CD14-positive monocyte (primary cell): Measurements from ENCODE around the gene SART3. TPM values are rescaled to one million over a fixed set of nuclear protein-coding genes. Genes with fewer than 3 reads are reported as not detected.
A peak's percentile ranks its signal among the peaks of the same experiment; 100 is the strongest.

Experiments used
- DNase-seq, 3 donors: peaks; one replicate each; pipeline ENCODE4 v3.0.0-alpha.2; 2011 to 2022
- H2AFZ ChIP-seq: 2 replicates; pipeline ENCODE4 v1.6.0; 2012; ENCODE audit warnings: mild to moderate bottlenecking, low read depth, low read length, inconsistent platforms; ENCODE audit not compliant: insufficient read depth, poor library complexity, severe bottlenecking
- H3K27ac ChIP-seq, 2 donors: 1 replicate in 1 of 2; 2 replicates in 1 of 2; pipeline ENCODE4 v1.5.1; 2012 to 2013; ENCODE audit warnings: low read length in 2 of 2, control low read depth in 1 of 2, inconsistent platforms in 1 of 2, low read depth in 1 of 2, mild to moderate bottlenecking in 1 of 2
- H3K27me3 ChIP-seq, 2 donors: one replicate each; pipeline versions ENCODE4 v1.6.0 to v1.6.1; 2011 to 2013; ENCODE audit warnings: low read length in 2 of 2; ENCODE audit not compliant: control insufficient read depth in 2 of 2, insufficient read depth in 2 of 2
- H3K36me3 ChIP-seq, 2 donors: replicated peaks in 1 of 2; 1 replicate in 1 of 2; 2 replicates in 1 of 2; pipeline versions ENCODE4 v1.5.1 to v1.6.1; 2012 to 2013; ENCODE audit warnings: low read length in 2 of 2, control low read depth in 1 of 2, inconsistent platforms in 1 of 2, mild to moderate bottlenecking in 1 of 2; ENCODE audit not compliant: insufficient read depth in 2 of 2, control insufficient read depth in 1 of 2
- H3K4me1 ChIP-seq, 2 donors: 1 replicate in 1 of 2; 2 replicates in 1 of 2; pipeline versions ENCODE4 v1.5.1 to v1.6.1; 2012 to 2013; ENCODE audit warnings: low read length in 2 of 2, control low read depth in 1 of 2, inconsistent platforms in 1 of 2, mild to moderate bottlenecking in 1 of 2, moderate library complexity in 1 of 2; ENCODE audit not compliant: insufficient read depth in 2 of 2, control insufficient read depth in 1 of 2
- H3K4me2 ChIP-seq: replicated peaks from 2 replicates; pipeline ENCODE3; 2012; ENCODE audit warnings: low read length, moderate library complexity, mild to moderate bottlenecking; ENCODE audit not compliant: poor library complexity, severe bottlenecking; ENCODE audit errors: extremely low read depth
- H3K4me3 ChIP-seq, 3 experiments: fragments of 200-600 bp in 1 of 3; sonication (generic) in 1 of 3; replicated peaks in 1 of 3; 1 replicate in 2 of 3; 2 replicates in 1 of 3; pipeline ENCODE4 v1.5.1; 2011 to 2013; ENCODE audit warnings: low read length in 3 of 3, mild to moderate bottlenecking in 3 of 3, control low read depth in 2 of 3, low read depth in 2 of 3, inconsistent platforms in 1 of 3, moderate library complexity in 1 of 3
- H3K79me2 ChIP-seq: 2 replicates; pipeline ENCODE4 v1.6.0; 2012; ENCODE audit warnings: mild to moderate bottlenecking, control low read depth, inconsistent platforms, low read length, moderate library complexity; ENCODE audit not compliant: insufficient read depth
- H3K9ac ChIP-seq: 2 replicates; pipeline ENCODE4 v1.6.0; 2017; ENCODE audit warnings: low read length, mild to moderate bottlenecking; ENCODE audit not compliant: insufficient read depth, poor library complexity, severe bottlenecking
- H3K9me3 ChIP-seq, 2 donors: replicated peaks in 1 of 2; 1 replicate in 1 of 2; 2 replicates in 1 of 2; pipeline versions ENCODE4 v1.5.1 to v1.6.1; 2012 to 2013; ENCODE audit warnings: low read length in 2 of 2, control low read depth in 1 of 2; ENCODE audit not compliant: control insufficient read depth in 1 of 2, insufficient read depth in 1 of 2
- H4K20me1 ChIP-seq: 2 replicates; pipeline ENCODE4 v1.6.0; 2012; ENCODE audit warnings: mild to moderate bottlenecking, low read length, control low read depth, moderate library complexity; ENCODE audit not compliant: insufficient read depth
- H3K27ac Mint-ChIP-seq, 7 donors: one replicate each; pipeline ENCODE4 v1.8.0; 2020; ENCODE audit warnings: mild to moderate bottlenecking in 7 of 7, mixed read lengths in 7 of 7, moderate library complexity in 6 of 7, inconsistent platforms in 2 of 7
- H3K27me3 Mint-ChIP-seq, 3 donors: one replicate each; pipeline ENCODE4 v1.8.0; 2021 to 2022; ENCODE audit warnings: low read depth in 3 of 3, mild to moderate bottlenecking in 3 of 3, mixed read lengths in 3 of 3, moderate library complexity in 3 of 3, inconsistent platforms in 1 of 3
- H3K36me3 Mint-ChIP-seq, 2 donors: one replicate each; pipeline ENCODE4 v1.8.0; 2020; ENCODE audit warnings: mixed read lengths in 2 of 2, inconsistent platforms in 1 of 2, mild to moderate bottlenecking in 1 of 2
- H3K4me1 Mint-ChIP-seq: one replicate; pipeline ENCODE4 v1.8.0; 2020; ENCODE audit warnings: mild to moderate bottlenecking, mixed read lengths
- H3K4me3 Mint-ChIP-seq, 2 donors: one replicate each; pipeline ENCODE4 v1.8.0; 2020; ENCODE audit warnings: mild to moderate bottlenecking in 2 of 2, mixed read lengths in 2 of 2, moderate library complexity in 1 of 2
- H3K9me3 Mint-ChIP-seq, 7 donors: one replicate each; pipeline ENCODE4 v1.8.0; 2020 to 2022; ENCODE audit warnings: mixed read lengths in 7 of 7, mild to moderate bottlenecking in 6 of 7, moderate library complexity in 6 of 7, inconsistent platforms in 2 of 7
- WGBS: methylation state at CpG from one replicate; pipeline ENCODE4 v1.1.5; 2013; ENCODE audit warnings: missing lambda C conversion rate; ENCODE audit not compliant: insufficient coverage; 5-methylcytosine and 5-hydroxymethylcytosine counted together
- intact Hi-C, 2 donors: fragments of 100-400 bp; cut with micrococcal nuclease; formaldehyde crosslinking; loops; one replicate each; pipeline versions ENCODE4 v1.15.0 to v1.15.1; 2023
- polyA plus RNA-seq, 3 donors: library from polyadenylated mRNA; depleted of rRNA in 1 of 3; unstranded in 2 of 3; stranded (reverse) in 1 of 3; fragments of 300-500 nt in 2 of 3; fragments of >200 nt in 1 of 3; fragmentation: Illumina TruSeq in 2 of 3; gene quantifications; 1 replicate in 2 of 3; 2 replicates in 1 of 3; pipeline ENCODE4 v1.2.3, GENCODE V29; 2012 to 2021
- TF ChIP-seq, protein P1 (sequence below): fragments of 200-600 bp; IDR thresholded peaks from one replicate; pipeline ENCODE4 v1.8.0; 2022; ENCODE audit warnings: antibody characterized with exemption, mild to moderate bottlenecking

Gene SART3
- polyA plus RNA-seq, 3 donors = 10.3 to 20.9 (median 20.6) TPM

DNA sequence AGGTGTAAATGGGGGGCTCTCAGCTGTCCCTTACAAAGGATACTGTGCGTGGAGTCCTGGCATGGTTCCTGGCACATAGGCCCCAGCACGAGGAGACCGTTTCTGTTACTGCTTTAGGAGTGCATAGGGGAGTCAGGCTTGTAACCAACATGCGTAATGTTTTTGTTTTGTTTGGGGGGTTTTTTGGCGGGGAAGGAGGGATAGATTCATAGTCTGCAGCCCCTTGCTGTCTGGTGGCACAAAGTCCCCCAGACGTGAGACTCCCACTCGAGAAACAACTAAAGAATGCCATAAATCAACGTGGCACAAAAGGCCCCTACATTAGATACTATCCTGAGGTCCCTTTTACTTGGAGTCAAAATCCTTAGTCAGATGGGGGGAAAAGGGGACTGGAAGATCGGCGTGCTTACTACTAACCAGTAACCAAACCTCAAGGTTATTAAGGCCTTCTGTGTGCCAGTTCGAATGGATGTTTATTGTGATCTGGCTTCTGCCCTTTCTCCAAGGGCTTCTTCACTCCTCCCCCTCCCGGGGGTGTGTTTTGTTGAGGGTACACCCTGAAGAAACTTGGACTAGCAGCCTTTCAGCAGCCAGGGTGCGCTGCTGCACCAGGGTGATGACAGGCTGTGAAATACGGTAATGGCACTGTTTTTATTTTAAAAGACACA lies 2.3 kb upstream of the SART3 start:
- H3K9me3 Mint-ChIP-seq = no peaks in the 10 kb centered on the region

More for the DNA sequence above, 2.3 kb upstream of the SART3 start:
- TF ChIP-seq, protein P1, sequence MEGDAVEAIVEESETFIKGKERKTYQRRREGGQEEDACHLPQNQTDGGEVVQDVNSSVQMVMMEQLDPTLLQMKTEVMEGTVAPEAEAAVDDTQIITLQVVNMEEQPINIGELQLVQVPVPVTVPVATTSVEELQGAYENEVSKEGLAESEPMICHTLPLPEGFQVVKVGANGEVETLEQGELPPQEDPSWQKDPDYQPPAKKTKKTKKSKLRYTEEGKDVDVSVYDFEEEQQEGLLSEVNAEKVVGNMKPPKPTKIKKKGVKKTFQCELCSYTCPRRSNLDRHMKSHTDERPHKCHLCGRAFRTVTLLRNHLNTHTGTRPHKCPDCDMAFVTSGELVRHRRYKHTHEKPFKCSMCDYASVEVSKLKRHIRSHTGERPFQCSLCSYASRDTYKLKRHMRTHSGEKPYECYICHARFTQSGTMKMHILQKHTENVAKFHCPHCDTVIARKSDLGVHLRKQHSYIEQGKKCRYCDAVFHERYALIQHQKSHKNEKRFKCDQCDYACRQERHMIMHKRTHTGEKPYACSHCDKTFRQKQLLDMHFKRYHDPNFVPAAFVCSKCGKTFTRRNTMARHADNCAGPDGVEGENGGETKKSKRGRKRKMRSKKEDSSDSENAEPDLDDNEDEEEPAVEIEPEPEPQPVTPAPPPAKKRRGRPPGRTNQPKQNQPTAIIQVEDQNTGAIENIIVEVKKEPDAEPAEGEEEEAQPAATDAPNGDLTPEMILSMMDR = peak; percentile 88
- Histone ChIP-seq H3K4me3 (peak overlapping the region; percentile 51 to 97 (median 90)), H3K36me3 (peaks cover 24 to 41% of the 10 kb centered on the region in 2 donors), H3K4me1 (peaks cover 55 to 72% of the 10 kb centered on the region in 2 donors), H4K20me1 (peaks cover 3% of the 10 kb centered on the region), H2AFZ (peak overlapping the region; percentile 79), H3K4me2 (peak overlapping the region; percentile 98), H3K9ac (peak overlapping the region; percentile 92), H3K9me3 (no peaks in the 10 kb centered on the region), H3K79me2 (peaks cover 46% of the 10 kb centered on the region), H3K27ac (peak overlapping the region; percentile 72 to 95), H3K27me3 (no peaks in the 10 kb centered on the region)
- 0% methylated on average over 3 of the region's 14 CpGs for WGBS
- H3K36me3 Mint-ChIP-seq = peaks cover 38 to 45% of the 10 kb centered on the region in 2 donors
- intact Hi-C loops = loop anchor here (1.0 to 10.0 kb wide), 11 partner anchors 46 to 530 kb away; partner anchors contain the start of genes ALKBH2 (in 1 of the 2), CORO1C (in 1 of the 2), FICD (in 1 of the 2) and SELPLG (in 1 of the 2)
- H3K27me3 Mint-ChIP-seq = peaks cover 0 to 2% (median 0%) of the 10 kb centered on the region in 3 donors
- peaks cover 53% of the 10 kb centered on the region for H3K4me1 Mint-ChIP-seq
- H3K27ac Mint-ChIP-seq = peak overlapping the region; percentile 92 to 100 (median 99)
- DNase-seq = peak; percentile 74 to 80 (median 79)
- H3K4me3 Mint-ChIP-seq = peak overlapping the region; percentile 100
